GM18861 (cell line): Measurements from ENCODE around the gene FIZ1.
A peak's percentile ranks its signal among the peaks of the same experiment; 100 is the strongest.

Source experiments
- ATAC-seq: cut with Tn5 transposase; IDR thresholded peaks from one replicate; pipeline ENCODE4 v1.9.1; 2021; ENCODE audit not compliant: unreplicated experiment

FIZ1 gene

DNA sequence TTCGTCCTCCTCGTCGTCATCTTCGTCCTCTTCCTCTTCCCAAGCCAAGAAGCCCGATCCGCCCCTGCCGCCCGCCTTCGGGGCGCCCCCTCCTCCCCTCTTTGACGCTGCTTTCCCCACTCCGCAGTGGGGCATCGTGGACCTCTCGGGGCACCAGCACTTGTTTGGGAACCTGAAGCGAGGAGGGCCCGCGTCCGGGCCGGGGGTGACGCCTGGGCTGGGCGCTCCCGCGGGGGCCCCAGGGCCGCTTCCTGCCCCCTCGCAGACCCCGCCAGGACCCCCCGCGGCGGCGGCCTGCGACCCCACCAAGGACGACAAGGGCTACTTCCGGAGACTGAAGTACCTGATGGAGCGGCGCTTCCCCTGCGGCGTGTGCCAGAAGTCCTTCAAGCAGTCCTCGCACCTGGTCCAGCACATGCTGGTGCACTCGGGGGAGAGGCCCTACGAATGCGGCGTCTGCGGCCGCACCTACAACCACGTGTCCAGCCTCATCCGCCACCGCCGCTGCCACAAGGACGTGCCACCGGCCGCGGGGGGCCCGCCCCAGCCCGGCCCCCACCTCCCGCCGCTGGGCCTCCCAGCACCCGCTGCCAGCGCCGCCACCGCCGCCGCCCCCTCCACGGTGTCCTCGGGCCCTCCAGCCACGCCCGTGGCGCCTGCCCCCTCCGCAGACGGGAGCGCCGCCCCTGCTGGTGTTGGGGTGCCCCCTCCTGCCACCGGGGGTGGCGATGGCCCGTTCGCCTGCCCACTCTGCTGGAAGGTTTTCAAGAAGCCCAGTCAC lies 14.8 kb upstream of the FIZ1 start:
- no peak for ATAC-seq

- no peak for ATAC-seq
These were observed 14.1 kb upstream of the FIZ1 start for GRCh38 chr19:55613396-55613795.

- no peak for ATAC-seq
These were observed 12.8 kb upstream of the FIZ1 start for GRCh38 chr19:55611983-55612645.

DNA sequence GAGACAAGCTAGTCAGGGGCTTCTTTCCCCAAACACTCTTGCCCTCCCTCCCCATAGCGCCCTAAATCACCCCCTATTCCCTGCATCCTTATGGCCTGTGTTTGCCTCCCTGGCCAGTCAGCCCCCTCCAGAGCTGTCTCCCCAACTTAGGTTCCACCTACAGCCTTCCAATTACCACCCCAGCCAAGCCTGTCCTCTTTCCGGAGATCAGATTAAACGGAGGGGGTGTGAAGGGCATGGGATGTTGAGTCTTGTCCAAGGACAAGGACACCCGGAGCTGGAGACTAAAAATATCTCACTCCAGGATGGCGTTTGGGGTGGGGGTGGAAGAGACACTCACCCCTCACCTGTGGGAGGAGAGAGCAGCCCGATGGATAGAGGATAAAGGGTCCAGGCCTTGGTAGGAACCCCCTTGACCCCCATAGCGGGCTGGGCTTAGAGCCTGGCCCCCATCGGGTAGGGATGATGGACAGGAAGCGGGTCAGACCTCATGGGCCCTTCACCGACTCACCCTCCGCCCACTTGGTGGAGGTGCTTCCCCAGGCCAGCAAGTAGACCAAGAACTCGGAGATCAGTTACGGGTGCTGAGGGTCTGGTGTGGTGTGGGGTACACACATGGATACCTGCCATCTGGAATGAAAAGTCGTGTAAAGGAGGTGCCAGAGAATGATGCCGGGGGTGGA lies 12.1 kb upstream of the FIZ1 start:
- no peak for ATAC-seq

GRCh38 chr19:55609326-55609725 lies 10.0 kb upstream of the FIZ1 start:
- no peak for ATAC-seq

GRCh38 chr19:55606817-55607216 lies 7.5 kb upstream of the FIZ1 start:
- ATAC-seq: no peak

DNA sequence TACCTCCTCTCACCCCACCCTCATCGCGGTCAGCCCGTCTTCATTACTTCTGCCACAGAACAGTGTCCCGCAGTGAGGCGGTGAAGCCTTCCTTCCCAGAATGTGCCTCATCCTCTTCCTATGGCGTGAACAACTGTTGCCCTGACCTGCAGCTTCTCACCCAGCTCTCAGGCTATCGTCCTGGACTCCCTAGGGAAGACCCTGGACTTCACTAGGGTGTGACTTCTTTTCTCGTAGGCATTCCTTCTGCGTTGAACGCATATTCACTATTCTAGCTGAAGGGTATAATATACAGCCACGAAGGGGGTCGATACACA lies 7.1 kb upstream of the FIZ1 start:
- no peak for ATAC-seq

DNA sequence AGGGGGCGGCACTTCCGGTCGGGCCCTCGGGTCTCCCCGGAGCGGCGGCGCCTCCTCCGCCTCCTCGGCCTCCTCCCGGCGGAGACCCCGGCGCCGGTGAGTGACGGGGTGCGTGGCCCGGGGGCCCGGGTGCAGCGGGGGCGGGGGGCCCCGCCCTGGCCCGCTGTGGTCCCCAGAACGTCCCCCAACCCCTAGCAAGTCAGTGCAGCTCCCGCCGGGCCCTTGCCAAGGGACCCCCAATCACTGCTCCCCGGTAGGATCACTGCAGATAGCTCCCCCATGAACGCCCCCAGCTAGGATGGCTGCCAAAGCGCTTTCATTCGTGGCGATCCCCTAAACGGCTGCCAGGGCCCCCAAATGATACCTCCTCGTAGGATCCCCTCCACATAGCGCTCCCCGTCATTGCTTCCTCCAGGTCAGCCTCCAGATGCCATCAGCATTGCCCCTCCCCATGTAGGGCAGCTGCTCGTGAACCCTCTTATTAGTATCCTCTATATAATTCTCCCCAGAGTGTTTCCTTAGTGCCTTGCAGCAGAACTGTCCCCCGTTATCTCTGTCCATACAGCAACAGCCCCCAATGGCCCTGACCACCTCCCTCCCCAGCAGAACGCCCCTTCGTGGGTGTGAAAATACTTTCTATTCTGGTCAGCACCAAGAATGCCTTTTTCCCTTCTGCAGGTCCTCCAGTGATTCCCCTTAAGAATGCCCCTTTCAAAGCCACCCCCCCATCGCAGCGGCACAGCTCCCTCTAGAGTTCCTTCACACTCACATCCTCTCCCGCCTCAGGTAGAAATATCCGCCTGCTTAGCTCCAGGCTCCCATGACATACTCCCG lies 6.5 kb upstream of the FIZ1 start, which contains the start of gene ZNF865:
ZNF865 (plus strand) TSS at position 11 of the 834 bp plus-strand sequence. CDS start 7,972 bp downstream, outside the sequence.
- no peak for ATAC-seq

GRCh38 chr19:55605207-55605636 lies 5.9 kb upstream of the FIZ1 start:
- ATAC-seq: peak; percentile 49

DNA sequence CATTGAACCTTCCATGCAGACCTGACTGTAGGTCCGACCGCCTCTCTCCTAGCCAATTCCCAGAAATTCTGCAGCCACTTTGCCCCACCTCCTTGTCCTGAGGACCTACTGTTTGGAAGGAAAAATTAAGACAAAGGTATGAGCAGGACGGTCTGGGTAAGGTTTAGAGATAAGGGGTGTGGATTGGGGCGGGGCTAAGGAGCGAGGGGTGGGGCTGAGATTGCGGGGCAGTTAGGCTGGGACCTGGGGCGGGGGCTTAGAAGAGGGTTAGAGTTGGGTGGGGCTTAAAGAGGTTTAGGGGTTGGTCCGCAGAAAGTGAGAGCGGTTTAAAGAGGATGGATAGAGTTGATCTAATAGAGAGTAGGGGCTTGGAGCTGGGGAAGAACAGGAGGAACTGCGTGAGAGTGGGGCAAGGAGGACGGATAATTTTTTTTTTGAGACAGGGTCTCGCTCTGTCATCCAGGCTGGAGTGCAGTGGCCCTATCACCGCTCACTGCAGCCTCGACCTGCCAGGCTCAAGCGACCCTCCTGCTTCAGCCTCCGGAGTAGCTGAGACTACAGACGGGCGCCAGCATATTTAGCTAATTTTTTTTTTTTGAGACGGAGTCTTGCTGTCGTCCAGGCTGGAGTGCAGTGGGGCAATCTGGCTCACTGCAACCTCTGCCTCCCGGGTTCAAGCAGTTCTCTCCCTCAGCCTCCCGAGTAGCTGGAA lies 4.4 kb upstream of the FIZ1 start:
- no peak for ATAC-seq

DNA sequence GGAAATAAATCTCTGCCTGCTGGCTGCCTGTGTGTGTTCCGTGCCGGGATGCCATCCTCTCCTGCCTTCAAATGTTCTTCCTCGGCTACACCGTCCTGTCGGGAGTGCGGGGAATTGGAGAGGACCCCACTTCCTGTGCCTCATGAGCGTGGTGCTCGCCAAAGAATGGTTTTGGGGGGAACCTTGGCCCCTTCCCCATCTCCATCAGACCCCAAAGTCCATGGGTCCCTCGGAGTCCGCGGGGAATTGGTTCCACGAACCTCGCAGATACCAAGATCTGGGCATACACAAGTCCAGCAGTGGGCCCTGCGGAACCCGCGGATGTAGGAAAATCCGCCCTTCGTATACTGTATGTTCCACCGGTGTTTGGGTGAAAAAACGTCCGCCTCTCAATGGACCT lies 3.8 kb upstream of the FIZ1 start:
- no peak for ATAC-seq

DNA sequence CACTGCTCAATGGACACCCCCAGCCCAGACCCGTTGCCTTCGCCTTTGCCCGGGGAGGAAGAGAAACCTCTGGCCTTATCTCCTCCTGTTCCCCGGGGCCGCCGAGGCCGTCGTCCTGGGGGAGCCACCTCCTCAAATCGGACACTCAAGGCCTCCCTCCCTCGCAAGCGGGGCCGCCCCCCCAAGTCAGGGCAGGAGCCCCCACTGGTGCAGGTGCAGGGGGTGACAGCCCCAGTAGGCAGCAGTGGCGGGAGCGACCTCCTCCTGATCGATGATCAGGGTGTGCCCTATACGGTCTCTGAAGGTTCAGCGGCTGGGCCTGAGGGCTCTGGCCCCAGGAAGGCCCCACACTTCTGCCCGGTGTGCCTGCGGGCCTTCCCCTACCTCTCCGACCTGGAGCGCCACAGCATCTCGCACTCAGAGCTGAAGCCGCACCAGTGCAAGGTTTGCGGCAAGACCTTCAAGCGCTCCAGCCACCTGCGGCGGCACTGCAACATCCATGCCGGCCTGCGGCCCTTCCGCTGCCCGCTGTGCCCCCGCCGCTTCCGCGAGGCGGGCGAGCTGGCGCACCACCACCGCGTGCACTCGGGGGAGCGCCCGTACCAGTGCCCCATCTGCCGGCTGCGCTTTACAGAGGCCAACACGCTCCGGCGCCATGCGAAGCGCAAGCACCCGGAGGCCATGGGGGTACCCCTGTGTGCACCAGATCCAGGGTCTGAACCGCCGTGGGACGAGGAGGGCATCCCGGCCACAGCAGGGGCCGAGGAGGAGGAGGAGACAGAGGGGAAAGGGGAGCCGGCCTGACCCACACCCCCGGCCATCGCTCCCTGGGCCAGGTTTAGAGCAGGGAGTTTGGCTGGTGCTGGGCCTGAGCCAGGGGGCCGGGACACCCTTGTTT lies 3.0 kb upstream of the FIZ1 start:
- ATAC-seq: no peak

DNA sequence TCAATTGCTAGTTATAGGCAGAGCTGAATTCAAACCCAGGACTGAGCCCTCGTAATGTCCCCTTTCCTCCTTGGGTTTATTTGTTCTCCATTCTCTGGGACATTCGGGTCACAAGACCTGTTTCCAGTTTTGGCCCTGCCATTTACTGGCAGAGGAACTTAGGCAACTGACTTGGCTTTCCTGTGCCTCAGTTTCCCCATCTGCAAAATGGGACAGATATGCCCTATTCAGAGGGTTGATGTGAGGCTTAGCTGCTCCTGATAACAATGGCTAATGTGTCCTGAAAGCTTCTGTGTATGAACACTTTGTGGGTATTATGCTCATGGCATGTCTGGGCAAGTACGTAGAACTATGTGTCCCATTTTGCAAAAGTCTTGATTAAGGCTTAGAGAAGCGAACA lies 1.8 kb upstream of the FIZ1 start:
- ATAC-seq: no peak

DNA sequence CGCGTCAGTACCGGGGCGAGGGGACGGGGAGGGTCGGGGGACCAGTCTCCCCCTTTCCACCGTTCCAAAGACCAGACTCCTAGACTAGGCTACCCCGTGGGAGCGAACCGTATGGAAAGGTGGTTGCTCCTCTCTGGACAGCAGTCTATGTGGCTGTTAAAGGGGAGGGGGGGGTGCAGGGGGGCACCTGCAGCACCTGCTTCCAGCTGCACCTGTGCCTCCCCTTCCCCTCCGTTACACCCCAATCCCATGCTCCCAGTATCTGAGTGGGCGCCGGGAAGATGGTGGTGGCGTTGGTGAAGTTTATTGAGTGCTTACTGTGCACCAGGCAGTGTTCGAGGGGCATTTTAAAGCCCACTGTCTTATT lies 1.3 kb upstream of the FIZ1 start:
- ATAC-seq: no peak

GRCh38 chr19:55599842-55600661 lies 735 bp upstream of the FIZ1 start, which contains the start of gene ZNF524:
ZNF524 (plus strand) TSS chr19:55600288; CDS start chr19:55602113, 1,825 bp downstream.
- peak; percentile 35 for ATAC-seq

- peak; percentile 30 for ATAC-seq
These were observed 424 bp downstream of the FIZ1 start for GRCh38 chr19:55598719-55599467.

DNA sequence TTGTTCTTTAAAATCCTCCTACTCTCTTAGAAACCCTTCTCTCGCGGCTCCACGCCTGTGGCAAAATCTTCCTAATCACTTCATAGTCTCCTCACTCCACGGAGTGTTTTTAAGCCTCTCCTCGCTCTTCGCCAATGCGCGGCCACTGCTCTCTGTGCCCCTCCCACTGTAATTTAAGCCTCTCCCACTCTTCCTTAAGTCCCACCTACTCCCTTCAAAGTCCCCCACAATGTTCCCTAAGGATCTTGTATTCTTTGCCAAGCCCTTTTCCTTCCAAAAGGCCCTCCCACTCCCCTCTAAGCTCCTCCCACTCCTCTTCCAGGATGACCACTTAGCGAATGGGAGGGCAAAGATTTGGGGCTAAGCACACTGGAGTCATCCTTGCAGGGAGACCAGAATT lies 1.3 kb downstream of the FIZ1 start:
- ATAC-seq: no peak

- no peak for ATAC-seq
These were observed 1.8 kb downstream of the FIZ1 start for GRCh38 chr19:55597501-55597921.
